Cerebellar nuclear complex (tissue), 1 donor: ENCODE results near the gene CWC27.
"Not testable (repeated sequence)": the region's sequence is repeated elsewhere in the genome, so short reads cannot be mapped to it uniquely, and the experiment has no call there.

ENCODE experiments used
- DNase-seq, 2 experiments: peaks; one replicate each; lab custom pipeline; 2025; lab: John Stamatoyannopoulos, UW

Gene CWC27

DNA sequence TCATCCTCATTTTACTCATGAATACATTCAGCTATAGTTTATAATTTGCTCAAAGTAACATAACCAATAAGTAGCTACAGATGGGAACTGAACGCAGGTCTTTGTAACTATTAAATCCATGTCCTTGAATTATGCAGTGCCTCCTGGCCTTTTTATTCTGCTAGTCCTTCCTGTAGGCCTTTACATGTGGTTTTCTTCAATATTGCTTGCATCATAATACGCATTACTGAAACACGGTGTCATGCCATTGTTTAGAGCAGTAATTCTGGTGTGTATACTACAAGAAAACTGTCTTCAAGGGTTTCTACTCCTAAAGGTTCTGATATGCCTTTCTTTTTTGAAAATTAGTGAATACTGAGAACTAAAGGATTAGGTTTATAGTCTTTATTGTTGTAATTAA is 20.7 kb downstream of the CWC27 start:
- DNase-seq: no peak

DNA sequence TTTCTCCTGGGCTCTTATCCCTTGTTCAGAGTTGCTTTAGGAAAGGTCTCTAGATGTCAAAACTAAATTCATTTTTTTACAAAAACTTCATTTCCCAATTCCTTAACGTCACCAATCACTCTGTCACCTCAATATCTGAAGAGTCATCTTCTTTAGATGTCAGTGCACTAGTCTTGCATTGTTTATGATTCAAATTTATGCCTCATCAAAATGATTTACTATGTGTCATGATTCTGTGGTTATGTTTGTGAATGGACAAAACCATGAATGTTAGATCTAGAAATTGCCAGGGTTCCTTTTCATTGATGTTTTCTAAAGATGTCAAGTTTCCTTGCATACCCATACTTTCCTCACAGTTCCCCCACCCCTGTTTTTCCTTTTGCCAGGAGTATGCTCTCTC is 21.5 kb downstream of the CWC27 start:
- no peak for DNase-seq

DNA sequence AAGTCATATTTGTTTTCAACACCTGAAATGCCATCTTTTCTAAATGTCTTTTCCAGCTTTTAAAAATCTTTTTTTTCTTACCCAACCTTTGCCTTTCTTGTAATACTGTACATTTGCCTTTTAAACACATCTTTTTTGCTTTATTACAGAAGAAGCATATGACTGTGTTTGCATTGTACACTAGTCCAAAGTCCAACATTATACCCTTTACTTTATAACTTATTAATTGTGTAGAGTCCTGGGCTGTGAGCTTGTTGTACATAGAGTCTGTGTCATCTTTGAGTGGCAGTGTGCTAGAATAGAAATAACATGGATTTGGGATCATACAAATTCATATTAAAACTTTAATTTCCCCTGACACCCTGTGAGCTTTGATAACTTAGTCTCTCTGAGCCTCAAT is 23.7 kb downstream of the CWC27 start:
- no peak for DNase-seq

DNA sequence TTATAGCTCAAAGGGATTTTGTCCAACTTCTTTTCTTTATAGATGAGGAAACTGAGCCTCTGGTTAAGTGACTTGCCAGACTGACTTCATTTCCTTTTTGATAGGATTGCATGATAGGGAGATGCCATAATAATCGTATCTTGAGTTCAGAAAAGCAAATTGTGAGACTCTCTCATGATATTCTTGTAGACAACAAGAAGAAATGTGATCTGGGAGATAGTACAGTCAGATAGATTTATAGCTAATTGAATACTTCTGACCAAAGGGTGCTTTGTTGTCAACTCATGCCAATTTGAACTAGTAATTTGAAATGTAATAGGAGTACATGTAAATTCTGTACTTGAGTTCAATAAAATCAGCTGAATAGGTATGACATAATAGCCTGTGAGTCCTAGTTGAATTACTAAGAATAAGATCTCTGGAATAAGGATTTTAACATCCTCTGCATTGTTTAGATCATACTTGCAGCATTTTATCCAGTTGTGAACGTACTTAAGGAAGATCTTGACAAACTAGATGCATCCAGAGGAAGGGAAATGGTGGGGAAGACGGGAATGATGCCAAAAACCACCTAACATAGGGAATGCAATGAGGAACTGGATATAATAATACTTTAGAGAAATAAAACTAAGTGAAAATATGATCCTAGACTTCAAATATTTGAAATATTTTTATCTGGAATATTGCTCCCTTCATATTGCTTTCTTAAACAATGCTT is 25.5 kb downstream of the CWC27 start:
- no peak for DNase-seq

DNA sequence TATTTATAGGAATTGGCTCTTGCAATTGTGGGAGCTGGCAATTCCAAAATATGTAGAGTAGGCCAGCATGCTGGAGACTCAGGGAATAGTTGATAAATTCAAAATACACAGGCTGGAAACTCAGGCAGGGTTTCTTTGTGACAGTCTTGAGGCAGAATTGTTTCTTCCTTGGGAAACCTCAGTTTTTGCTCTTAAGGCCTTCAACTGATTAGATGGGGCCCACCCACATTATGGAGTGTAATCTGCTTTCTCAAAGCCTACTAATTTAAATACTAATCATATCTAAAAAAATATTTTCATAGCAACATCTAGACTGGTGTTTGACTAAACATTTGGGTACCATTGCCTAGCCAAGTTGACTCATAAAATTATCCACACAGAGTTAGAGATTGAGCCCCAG is 27.6 kb downstream of the CWC27 start:
- DNase-seq: no peak

DNA sequence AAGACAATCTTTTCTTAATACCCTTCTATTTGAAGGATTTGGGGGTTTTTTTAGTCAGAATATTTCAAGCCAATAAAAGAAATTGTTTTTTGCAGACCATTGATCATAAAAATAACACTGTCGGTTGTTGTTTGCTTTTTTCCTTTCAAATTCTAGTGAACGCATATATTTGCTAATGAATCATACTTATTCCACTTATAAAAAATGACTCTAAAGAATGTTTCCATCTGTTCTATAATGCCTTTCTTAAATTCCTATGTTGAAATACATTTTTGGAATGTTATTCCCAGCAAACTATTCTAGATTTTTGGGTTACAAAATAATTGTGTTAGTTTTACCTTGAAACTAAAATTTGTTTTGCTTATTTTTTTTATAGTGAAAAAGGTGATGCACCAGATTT is 32.2 kb downstream of the CWC27 start:
- DNase-seq: no peak

DNA sequence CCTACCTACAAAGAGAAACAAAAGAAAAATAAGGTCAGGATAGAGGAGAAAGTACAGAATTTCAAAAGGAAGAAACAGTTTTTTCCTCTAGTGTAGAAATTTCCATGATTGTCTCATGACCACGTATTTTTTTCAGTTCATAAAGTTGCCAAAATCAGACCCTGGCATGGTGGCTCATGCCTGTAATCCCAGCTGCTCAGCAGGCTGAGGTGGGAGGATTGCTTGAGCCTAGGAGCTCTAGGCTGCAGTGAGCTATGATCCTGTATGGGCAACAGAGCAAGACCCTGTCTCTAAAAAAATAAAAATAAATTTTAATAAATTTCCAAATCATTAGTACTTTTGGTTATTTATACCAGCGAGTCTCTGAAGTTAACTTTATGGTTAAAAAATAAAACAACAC is 37.8 kb downstream of the CWC27 start:
- no peak for DNase-seq

DNA sequence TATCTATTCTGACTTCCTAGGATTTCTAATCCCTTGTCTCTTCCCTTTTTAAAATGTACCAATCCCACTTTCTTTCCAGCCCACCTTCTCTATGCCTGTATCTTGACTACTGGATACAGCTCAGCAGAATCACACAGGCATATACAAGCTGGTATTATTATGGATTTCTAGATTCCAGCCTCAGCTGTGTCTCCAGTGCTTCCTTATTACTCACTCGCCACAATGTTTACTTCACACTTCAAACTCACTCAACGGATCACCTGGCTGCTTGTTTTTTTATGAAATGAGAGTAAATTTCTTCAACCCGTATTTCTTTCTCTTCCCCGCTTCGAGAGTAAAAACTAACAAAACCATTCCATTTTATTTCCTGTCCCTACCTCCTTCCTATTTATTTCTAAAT is 38.8 kb downstream of the CWC27 start:
- no peak for DNase-seq

DNA sequence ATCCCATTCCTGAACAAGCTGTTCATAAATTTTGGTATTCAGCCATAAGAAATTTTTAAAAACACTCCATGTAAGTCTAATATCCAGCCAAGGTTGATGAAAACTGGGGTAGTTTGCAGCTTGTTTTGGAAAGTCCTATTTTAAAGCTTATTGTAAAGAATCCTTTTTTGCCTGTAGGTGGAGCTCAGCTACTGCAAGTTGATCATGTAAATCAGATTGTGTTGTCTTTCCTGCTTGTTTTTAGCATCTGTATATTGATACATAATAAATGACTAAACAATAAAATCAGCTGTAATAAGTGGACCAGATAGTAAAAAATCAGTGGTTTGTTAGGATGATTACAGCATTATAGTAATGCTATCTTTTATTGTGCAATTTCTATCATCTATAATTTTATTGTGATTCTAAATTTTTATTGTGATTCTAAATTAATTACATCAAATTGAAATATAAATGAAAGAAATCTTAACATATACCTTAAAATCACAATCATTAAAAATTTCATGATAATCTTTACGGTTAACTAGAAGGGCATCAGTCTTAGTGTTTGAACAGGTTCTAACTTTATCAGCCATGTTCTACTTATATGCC is 42.4 kb downstream of the CWC27 start:
- DNase-seq: no peak

DNA sequence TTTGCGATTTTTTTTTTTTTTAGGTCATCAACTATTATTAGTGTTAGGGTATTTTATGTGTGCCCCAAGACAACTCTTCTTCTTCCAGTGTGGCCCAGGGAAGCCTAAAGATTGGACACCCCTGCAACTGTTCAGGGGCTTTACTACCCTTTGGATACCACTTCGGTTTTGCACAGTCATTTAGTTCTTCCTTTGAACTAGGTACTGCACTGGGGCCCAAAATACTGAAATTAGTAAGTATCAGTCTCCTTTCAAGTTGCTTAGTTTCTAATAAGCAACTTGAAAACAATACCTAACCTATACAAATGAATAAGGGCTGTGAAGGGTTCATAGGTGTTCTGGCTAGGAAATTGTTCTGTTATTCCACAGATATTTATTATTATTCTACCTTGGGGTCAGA is 45.3 kb downstream of the CWC27 start:
- DNase-seq: no peak

DNA sequence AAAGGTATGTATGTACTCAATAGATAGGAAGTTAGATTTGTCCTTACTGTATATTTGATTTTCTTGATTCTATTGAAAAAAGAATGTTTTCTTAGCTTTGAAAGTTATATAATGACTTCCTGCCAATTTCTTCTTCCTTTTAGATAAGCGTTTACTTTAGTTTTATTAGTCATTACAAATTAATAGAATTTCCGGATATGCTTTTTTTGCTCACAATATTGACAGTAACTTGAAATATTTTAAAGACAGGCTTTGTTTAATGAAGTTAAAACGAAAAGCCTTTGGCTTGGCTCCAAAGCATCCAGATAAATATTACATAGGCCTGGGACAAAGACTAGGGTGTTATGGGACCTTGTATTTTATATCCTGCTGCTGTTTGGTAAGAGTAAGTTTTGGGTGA is 49.5 kb downstream of the CWC27 start:
- no peak for DNase-seq

DNA sequence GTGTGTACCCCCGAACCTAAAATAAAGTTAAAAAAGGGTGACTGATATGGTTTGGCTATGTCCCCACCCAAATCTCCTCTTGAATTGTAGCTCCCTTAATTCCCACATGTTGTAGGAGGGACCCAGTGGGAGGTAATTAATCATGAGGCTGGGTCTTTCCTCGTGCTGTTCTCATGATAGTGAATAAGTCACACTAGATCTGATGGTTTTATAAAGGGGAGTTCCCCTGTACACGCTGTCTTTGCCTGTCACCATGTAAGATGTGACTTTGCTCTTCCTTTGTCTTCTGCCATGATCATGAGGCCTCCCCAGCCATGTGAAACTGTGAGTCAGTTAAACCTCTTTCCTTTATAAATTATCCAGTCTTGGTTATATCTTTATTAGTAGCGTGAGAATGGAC is 50.6 kb downstream of the CWC27 start:
- not testable (repeated sequence) for DNase-seq

DNA sequence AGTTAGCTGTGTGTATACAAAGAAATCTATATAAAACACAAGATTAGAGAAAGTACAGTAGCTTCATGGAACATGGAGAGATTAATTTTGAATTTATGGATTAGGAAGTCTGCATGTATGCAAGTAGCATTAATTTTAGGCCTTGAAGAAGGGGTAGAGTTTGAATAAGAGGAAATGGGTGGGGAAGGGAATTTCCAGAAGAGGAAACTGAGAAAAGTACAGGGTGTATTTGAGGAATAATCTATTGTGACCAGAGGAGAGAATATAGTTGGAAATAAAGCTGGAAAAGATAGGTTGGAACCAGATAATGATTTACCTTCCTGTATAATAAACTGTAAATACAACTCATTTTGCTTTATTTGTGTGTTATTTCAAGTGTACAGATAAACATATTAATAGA is 53.6 kb downstream of the CWC27 start:
- DNase-seq: no peak

DNA sequence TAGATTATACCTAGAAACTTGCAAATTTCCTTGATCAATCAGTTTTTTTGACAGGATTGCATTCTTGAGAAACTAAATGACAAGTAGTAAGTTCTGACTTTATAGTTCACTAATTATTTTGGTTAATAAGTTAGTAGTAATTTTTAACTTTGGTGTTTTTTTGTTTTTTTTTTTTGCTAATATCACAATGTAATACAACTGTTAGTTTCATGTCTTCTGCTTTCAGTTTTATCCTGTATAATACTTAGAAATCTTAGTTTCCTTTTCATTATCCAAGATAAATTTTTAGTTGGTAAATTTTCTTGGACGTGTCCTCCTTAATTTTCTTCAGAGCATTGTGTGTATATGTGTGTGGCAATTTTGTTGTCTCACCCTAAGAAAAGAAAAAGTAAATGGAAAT is 57.8 kb downstream of the CWC27 start:
- no peak for DNase-seq

DNA sequence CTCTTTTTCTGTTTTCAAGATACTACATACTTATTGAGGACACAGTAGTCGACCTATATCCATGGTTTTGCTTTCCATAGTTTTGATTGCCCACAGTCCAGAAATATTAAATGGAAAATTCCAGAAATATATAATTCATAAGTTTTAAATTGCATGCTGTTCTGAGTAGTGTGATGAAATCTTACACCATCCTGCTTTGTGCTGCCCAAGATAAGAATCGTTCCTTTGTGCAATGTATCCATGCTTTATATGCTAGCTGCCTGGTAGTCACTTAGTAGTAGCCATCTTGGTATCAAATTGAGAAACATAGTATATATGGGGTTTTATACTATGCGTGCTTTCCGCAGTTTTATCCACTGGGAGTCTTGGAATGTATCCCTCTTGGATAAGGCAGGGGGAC is 59.0 kb downstream of the CWC27 start:
- no peak for DNase-seq

DNA sequence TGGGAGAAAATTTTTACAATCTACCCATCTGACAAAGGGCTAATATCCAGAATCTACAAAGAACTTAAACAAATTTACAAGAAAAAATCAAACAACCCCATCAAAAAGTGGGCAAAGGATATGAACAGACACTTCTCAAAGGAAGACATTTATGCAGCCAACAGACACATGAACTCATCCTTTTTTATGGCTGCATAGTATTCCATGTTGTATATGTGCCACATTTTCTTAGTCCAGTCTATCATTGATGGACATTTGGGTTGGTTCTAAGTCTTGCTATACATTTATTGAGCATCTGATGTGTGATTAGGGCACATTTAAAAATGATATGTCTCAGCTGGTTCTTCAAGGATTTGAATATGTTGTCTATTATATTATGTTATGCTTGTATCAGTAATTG is 61.9 kb downstream of the CWC27 start:
- DNase-seq: not testable (repeated sequence)

DNA sequence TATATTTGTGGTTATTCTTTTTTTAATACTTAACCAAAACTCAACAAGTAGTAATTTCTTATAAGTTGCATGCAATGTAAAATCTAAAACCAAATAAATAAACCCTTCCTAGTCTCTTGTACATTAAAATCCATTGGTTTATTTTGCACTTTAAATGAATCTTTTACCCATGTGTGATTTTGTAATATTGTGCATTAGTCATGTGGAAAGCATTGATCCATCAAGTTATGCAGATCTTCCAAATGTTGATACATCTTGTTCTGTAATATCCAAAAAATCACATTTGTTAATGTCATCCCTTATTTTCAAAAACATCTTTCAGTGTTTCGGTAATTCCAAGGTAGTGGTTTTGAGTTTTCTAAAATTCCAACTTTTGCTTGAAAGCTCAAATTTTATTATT is 63.3 kb downstream of the CWC27 start:
- DNase-seq: no peak

DNA sequence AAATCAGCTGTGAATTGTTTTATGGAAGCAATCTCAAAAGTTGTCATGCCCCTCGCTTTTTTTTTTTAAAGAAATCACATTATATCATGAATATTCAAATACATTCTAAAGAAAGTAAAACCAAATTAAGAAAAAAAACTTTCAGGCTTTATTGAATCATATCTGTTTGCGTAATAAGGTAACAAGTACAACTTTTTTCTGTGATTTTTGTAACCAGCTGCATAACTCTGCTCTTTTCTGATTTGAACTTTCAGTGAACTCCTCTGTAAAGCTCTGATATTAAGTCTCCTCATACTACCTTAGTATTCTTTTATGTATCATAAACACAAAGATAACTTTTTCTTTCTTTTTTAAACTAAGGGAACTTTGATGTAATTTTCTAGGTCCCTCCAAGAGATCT is 65.3 kb downstream of the CWC27 start:
- DNase-seq: no peak

DNA sequence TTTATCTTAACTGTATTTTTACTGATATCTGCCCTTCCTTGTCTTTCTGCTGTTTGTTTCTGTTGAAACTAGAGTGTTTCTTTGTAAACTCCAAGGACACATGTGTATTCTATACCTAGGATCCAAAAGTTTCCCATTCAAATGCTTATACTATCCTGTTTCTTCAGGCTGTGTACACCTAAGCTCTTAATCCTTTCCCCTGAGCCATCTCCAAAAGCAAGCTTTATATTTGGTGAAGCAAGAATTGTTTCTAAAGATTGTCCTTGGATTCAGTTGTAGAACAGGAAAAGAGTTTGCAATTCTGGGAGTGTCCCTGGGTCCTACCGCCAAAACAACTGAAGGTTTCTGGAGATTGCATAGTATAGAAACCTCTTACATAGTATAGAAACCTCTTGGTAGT is 65.9 kb downstream of the CWC27 start:
- no peak for DNase-seq

DNA sequence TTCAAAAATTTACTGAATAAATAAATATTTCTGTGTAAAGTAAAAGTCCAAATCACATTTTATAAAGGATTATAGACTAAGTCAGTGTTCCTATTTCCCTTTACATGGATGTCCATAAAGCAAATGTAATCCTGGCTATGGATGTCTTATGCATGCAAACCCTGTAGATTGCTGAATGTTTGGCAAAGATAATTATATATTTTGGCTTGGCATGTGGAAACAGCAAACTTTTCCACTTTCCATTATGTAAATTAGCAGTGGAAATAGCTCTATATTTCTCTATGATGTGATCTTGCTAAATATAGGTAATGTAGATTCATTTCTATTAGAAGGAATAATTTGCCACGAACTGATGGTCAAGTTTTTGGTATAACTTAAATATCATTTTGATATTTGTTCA is 66.5 kb downstream of the CWC27 start:
- DNase-seq: no peak

DNA sequence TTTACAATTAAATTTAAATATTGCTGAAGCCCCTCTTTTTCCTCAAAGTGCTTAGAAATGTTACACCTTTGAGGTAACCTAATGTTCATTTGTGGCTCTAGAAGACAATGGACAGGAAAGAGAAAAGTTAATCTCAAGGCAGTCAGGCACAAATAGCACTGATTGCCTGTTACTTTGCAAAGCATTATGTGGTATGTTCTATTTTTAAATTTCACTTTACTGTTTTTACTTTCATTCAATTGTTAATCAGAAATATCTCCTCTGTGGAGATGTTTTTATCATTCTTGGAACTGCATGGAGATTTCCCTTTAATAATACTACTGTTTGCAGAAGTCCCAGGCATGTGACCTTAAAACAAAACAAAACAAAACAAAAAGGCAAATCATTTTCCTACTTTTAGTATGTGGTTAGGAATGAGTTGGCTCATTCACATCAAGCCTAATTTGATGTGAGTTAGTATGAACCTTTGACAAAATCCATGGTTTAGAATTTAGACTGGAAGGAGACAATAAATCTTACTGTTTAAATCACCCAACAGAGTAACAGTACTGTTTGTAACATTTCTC is 67.5 kb downstream of the CWC27 start:
- no peak for DNase-seq

DNA sequence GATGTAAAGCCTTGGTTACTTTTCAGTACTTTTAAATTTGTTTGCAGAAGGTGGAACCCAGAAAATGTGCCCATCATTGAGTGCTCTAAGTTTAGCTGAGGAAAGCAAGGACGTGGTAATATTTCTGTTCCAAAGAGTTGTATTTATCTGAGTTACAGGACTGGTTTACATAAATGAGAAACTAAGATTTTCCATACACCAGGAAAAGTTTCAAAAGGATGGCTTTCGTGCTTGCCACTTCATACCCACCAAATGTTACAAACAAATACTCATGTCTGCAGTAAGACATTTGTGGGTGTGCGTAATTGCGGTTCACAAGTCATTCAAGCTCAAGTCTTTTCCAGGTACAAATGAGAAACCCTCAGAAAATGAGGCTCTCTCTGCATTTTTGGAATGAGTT is 68.1 kb downstream of the CWC27 start:
- DNase-seq: no peak

DNA sequence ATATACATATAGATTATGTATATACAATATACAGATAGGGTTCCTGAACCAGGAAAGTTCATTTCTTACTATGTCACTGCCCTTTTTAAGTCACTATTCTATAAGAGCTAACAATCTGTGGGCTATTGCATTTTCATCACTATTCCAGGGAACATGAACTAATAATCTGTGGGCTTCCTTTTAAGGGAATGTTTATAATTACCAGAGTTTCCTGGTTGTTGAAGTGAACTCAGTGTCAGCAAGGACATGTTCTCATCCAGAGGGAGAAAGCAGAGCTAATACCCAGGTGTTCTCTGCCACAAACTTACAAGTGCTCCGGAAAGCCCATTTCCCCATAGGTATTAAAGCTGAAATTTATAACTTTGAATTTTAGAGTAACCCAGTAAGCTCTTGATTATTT is 69.6 kb downstream of the CWC27 start:
- DNase-seq: no peak

DNA sequence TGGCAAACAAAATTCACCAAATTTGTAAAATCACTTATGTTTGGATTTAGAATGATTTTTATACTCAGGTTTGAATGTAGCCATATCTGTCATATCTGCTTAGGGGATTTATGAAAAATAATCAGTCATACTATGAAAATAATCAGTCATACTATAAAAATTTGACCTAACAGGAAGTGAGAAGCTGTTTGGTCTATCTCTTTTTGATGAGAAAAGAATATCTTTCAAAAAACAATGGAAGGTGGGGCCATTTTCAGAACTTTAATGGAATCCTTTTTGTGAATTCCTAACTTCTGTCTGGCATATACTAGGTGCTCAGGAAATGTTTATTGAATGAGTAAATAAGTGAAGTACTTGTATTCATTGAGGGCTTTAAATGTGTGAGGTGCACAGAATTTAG is 70.1 kb downstream of the CWC27 start:
- DNase-seq: no peak
